H1 (cell line): Measurements from ENCODE around the gene ROBO4. TPM values are rescaled to one million over a fixed set of nuclear protein-coding genes. Genes with fewer than 3 reads are reported as not detected.

Source experiments
- CTCF ChIA-PET: fragments of 300-600 bp; sonication (Branson Sonifier 250); formaldehyde crosslinking; loops from one replicate; lab custom pipeline; 2021; ENCODE audit not compliant: partially characterized antibody; lab: Charles Lee
- POLR2A ChIA-PET: fragments of 300-600 bp; sonication (Branson Sonifier 250); formaldehyde crosslinking; loops from one replicate; lab custom pipeline; 2021; ENCODE audit warnings: inconsistent platforms; ENCODE audit not compliant: partially characterized antibody; lab: Charles Lee
- DNase-seq, 2 experiments: peaks; one replicate each; pipeline versions ENCODE4 v3.0.0 to v3.0.0-alpha.2; 2010 to 2022; ENCODE audit warnings: low spot score in 2 of 2, low read depth in 1 of 2, mixed read lengths in 1 of 2
- FAIRE-seq: peaks from 2 replicates; lab custom pipeline; 2011; peaks lifted over from hg19 to GRCh38; lab: Jason Lieb, UNC
- H2AFZ ChIP-seq: 2 replicates; pipeline ENCODE4 v1.8.1; 2012; ENCODE audit warnings: low read length, inconsistent platforms
- H2AK5ac ChIP-seq: 2 replicates; pipeline ENCODE4 v1.6.1; 2013; ENCODE audit warnings: low read depth, low read length
- H2BK120ac ChIP-seq: replicated peaks from 2 replicates; pipeline ENCODE3; 2013; ENCODE audit warnings: low read depth, low read length, inconsistent platforms
- H2BK12ac ChIP-seq: 2 replicates; pipeline ENCODE4 v1.6.1; 2013; ENCODE audit warnings: low read depth, low read length
- H2BK15ac ChIP-seq: 2 replicates; pipeline ENCODE4 v1.6.1; 2013; ENCODE audit warnings: low read length
- H2BK20ac ChIP-seq: 2 replicates; pipeline ENCODE4 v1.6.1; 2013; ENCODE audit warnings: low read length
- H2BK5ac ChIP-seq: 2 replicates; pipeline ENCODE4 v1.6.1; 2013; ENCODE audit warnings: low read depth, low read length
- H3K14ac ChIP-seq: 2 replicates; pipeline ENCODE4 v1.6.1; 2013; ENCODE audit warnings: inconsistent platforms; ENCODE audit not compliant: insufficient read length
- H3K18ac ChIP-seq: 2 replicates; pipeline ENCODE4 v1.6.1; 2013; ENCODE audit warnings: low read length; ENCODE audit errors: extremely low read depth
- H3K23ac ChIP-seq: 2 replicates; pipeline ENCODE4 v1.6.1; 2013; ENCODE audit warnings: inconsistent platforms; ENCODE audit not compliant: insufficient read length
- H3K23me2 ChIP-seq: 2 replicates; pipeline ENCODE4 v1.6.1; 2013; ENCODE audit warnings: low read depth, low read length
- H3K27ac ChIP-seq: 2 replicates; pipeline ENCODE4 v1.6.1; 2011; ENCODE audit warnings: low read depth, low read length, inconsistent platforms
- H3K27me3 ChIP-seq, 4 experiments: replicated peaks in 1 of 4; 1 replicate in 1 of 4; 2 replicates in 3 of 4; pipeline versions ENCODE4 v1.6.1 to v1.8.1; 2011 to 2013; ENCODE audit warnings: low read length in 3 of 4, mild to moderate bottlenecking in 3 of 4, inconsistent platforms in 2 of 4, mixed read lengths in 2 of 4, moderate library complexity in 1 of 4; ENCODE audit not compliant: control insufficient read depth in 3 of 4, insufficient read depth in 3 of 4; ENCODE audit errors: extremely low read depth in 1 of 4
- H3K36me3 ChIP-seq, 4 experiments: 2 replicates each; pipeline versions ENCODE4 v1.6.1 to v1.8.1; 2011 to 2013; ENCODE audit warnings: mild to moderate bottlenecking in 4 of 4, low read length in 3 of 4, moderate library complexity in 2 of 4, control low read depth in 1 of 4, inconsistent platforms in 1 of 4; ENCODE audit not compliant: insufficient read depth in 4 of 4, control insufficient read depth in 2 of 4
- H3K4ac ChIP-seq: replicated peaks from 2 replicates; pipeline ENCODE3; 2013; ENCODE audit warnings: low read length, low read depth, mixed read lengths, inconsistent platforms; ENCODE audit not compliant: insufficient read length
- H3K4me1 ChIP-seq, 4 experiments: replicated peaks in 1 of 4; 1 replicate in 1 of 4; 2 replicates in 3 of 4; pipeline versions ENCODE4 v1.6.1 to v1.8.1; 2011 to 2013; ENCODE audit warnings: low read length in 3 of 4, inconsistent platforms in 2 of 4, mixed read lengths in 1 of 4; ENCODE audit not compliant: insufficient read depth in 4 of 4, control insufficient read depth in 3 of 4
- H3K4me2 ChIP-seq, 2 experiments: 2 replicates each; pipeline versions ENCODE4 v1.6.1 to v1.8.1; 2011 to 2013; ENCODE audit warnings: low read depth in 2 of 2, low read length in 2 of 2, control low read depth in 1 of 2, inconsistent platforms in 1 of 2, mild to moderate bottlenecking in 1 of 2; ENCODE audit not compliant: insufficient read depth in 1 of 2
- H3K4me3 ChIP-seq, 4 experiments: fragments of 200-600, 300-600 bp in 1 of 4; sonication (generic), shearing (Covaris generic), sonication (Bioruptor Twin) in 1 of 4; 2 replicates each; pipeline versions ENCODE4 v1.5.1 to v1.8.1; 2011 to 2016; ENCODE audit warnings: low read length in 4 of 4, low read depth in 3 of 4, control low read depth in 2 of 4, inconsistent platforms in 2 of 4, mild to moderate bottlenecking in 2 of 4, mixed read lengths in 1 of 4, moderate library complexity in 1 of 4; ENCODE audit not compliant: insufficient read depth in 2 of 4; ENCODE audit errors: extremely low read depth in 1 of 4
- H3K56ac ChIP-seq: replicated peaks from 2 replicates; pipeline ENCODE3; 2013; ENCODE audit warnings: low read depth, mild to moderate bottlenecking, mixed read lengths, low read length, inconsistent platforms; ENCODE audit not compliant: insufficient read length
- H3K79me1 ChIP-seq: 2 replicates; pipeline ENCODE4 v1.6.1; 2013; ENCODE audit warnings: low read depth, low read length, control low read depth
- H3K79me2 ChIP-seq, 2 experiments: 2 replicates each; pipeline versions ENCODE4 v1.6.1 to v1.8.1; 2012 to 2013; ENCODE audit warnings: low read length in 2 of 2, mild to moderate bottlenecking in 2 of 2, inconsistent platforms in 1 of 2; ENCODE audit not compliant: insufficient read depth in 2 of 2, control insufficient read depth in 1 of 2
- H3K9ac ChIP-seq, 4 experiments: replicated peaks in 1 of 4; 1 replicate in 1 of 4; 2 replicates in 3 of 4; pipeline versions ENCODE4 v1.6.1 to v1.8.1; 2011 to 2013; ENCODE audit warnings: low read depth in 3 of 4, low read length in 3 of 4, control low read depth in 2 of 4, mild to moderate bottlenecking in 2 of 4, moderate library complexity in 2 of 4, inconsistent platforms in 1 of 4; ENCODE audit errors: extremely low read depth in 1 of 4
- H3K9me3 ChIP-seq, 2 experiments: 2 replicates each; pipeline versions ENCODE4 v1.6.1 to v1.8.1; 2012 to 2013; ENCODE audit warnings: mild to moderate bottlenecking in 2 of 2, moderate library complexity in 2 of 2, control low read depth in 1 of 2, inconsistent platforms in 1 of 2, low read depth in 1 of 2, low read length in 1 of 2, mixed read lengths in 1 of 2; ENCODE audit not compliant: insufficient read depth in 2 of 2
- H4K20me1 ChIP-seq, 2 experiments: replicated peaks in 1 of 2; 2 replicates each; pipeline versions ENCODE3 to v1.8.1; 2011 to 2013; ENCODE audit warnings: inconsistent platforms in 2 of 2, low read length in 2 of 2, mild to moderate bottlenecking in 1 of 2; ENCODE audit not compliant: insufficient read depth in 2 of 2, control insufficient read depth in 1 of 2
- H4K5ac ChIP-seq: 2 replicates; pipeline ENCODE4 v1.6.1; 2013; ENCODE audit warnings: low read length, low read depth, mixed read lengths, inconsistent platforms; ENCODE audit not compliant: insufficient read length
- H4K8ac ChIP-seq: 2 replicates; pipeline ENCODE4 v1.8.0; 2013; ENCODE audit warnings: mild to moderate bottlenecking, moderate library complexity, low read length, inconsistent platforms; ENCODE audit not compliant: insufficient read depth; ENCODE audit errors: extremely low read depth
- H4K91ac ChIP-seq: replicated peaks from 2 replicates; pipeline ENCODE3; 2013; ENCODE audit warnings: low read length, mixed read lengths, inconsistent platforms; ENCODE audit not compliant: insufficient read length
- EZH2 ChIP-seq: fragments of 200-600 bp; sonication (generic); IDR thresholded peaks from 2 replicates; pipeline ENCODE4 v1.7.1; 2012; ENCODE audit warnings: low read depth, mild to moderate bottlenecking, moderate library complexity, low read length, inconsistent platforms; ENCODE audit not compliant: severe bottlenecking
- SP4 ChIP-seq: IDR thresholded peaks from 2 replicates; pipeline ENCODE4 v1.6.1; 2012; ENCODE audit warnings: low read length, inconsistent platforms
- SUZ12 ChIP-seq: fragments of 200-600 bp; sonication (generic); IDR thresholded peaks from 2 replicates; pipeline ENCODE4 v1.6.1; 2012; ENCODE audit warnings: mild to moderate bottlenecking, inconsistent platforms, low read length, moderate library complexity, mixed read lengths
- TEAD4 ChIP-seq: IDR thresholded peaks from 2 replicates; pipeline ENCODE4 v1.6.1; 2012; ENCODE audit warnings: low read depth, low read length, inconsistent platforms, mixed read lengths
- WGBS, 2 experiments: shearing (Covaris generic) in 1 of 2; methylation state at CpG; one replicate each; pipeline versions ENCODE4 v1.1.6 to v1.1.7; 2013 to 2015; ENCODE audit warnings: low lambda C conversion rate in 2 of 2, mixed read lengths in 2 of 2, inconsistent platforms in 1 of 2, low coverage in 1 of 2, missing lambda C conversion rate in 1 of 2; ENCODE audit not compliant: insufficient replicate concordance in 2 of 2, insufficient coverage in 1 of 2, insufficient read length in 1 of 2; ENCODE audit errors: extremely low coverage in 1 of 2, missing lambda C conversion rate in 1 of 2; 5-methylcytosine and 5-hydroxymethylcytosine counted together
- polyA plus RNA-seq, 7 experiments: library from polyadenylated mRNA; depleted of rRNA in 3 of 7; stranded (reverse) in 5 of 7; unstranded in 2 of 7; fragments of >200 nt in 5 of 7; fragments of 200-250 nt in 2 of 7; gene quantifications; 1 replicate in 5 of 7; 2 replicates in 1 of 7; 4 replicates in 1 of 7; pipeline versions ENCODE4 v1.2.1 to v1.2.3, GENCODE V29; 2011 to 2013; ENCODE audit warnings: missing spikeins in 2 of 7, mixed read lengths in 2 of 7
- total RNA-seq: library from RNA; stranded (reverse); fragmentation: NEBNext Ultra II Directional; extraction: Animal tissue kit (Norgen Biotek cat#: 25700); gene quantifications from 2 replicates; pipeline ENCODE4 v1.2.1, GENCODE V29; 2021
- TF ChIP-seq, protein P1 (sequence below), 3 experiments: IDR thresholded peaks; 1 replicate in 2 of 3; 2 replicates in 1 of 3; pipeline versions ENCODE4 v1.5.1 to v1.6.1; 2011; ENCODE audit warnings: low read length in 3 of 3, mild to moderate bottlenecking in 3 of 3, inconsistent platforms in 2 of 3, low read depth in 1 of 3, moderate library complexity in 1 of 3; ENCODE audit not compliant: insufficient read depth in 1 of 3; ENCODE audit errors: control extremely low read depth in 1 of 3
- TF ChIP-seq, protein P2 (sequence below): IDR thresholded peaks from 2 replicates; pipeline ENCODE4 v1.6.1; 2012; ENCODE audit warnings: inconsistent platforms
- TF ChIP-seq, protein P3 (sequence below): IDR thresholded peaks from 2 replicates; pipeline ENCODE4 v1.6.1; 2012; ENCODE audit warnings: inconsistent platforms

The ROBO4 gene
- total and polyA plus RNA-seq, 2 of the 8 experiments (the other 6 are each of a cell fraction or from before 2014, with no cell fraction given): 0.03 TPM; not detected in 1

GRCh38 chr11:124868331-124869274 is 29.1 kb downstream of the ROBO4 start:
- Histone ChIP-seq H2BK120ac (no peak overlapping the region), H3K79me1 (no peaks in the 10 kb centered on the region), H4K91ac (no peak overlapping the region), H3K9ac (no peak overlapping the region), H2AFZ (no peak overlapping the region), H3K27ac (no peak overlapping the region), H2BK20ac (no peak overlapping the region), H2BK12ac (no peak overlapping the region), H3K14ac (no peak overlapping the region), H3K4me2 (peak overlapping the region; percentile 42 to 57), H3K4ac (no peak overlapping the region), H2AK5ac (no peak overlapping the region), H4K20me1 (peaks cover 14 to 30% of the 10 kb centered on the region in 2 experiments), H3K56ac (no peak overlapping the region), H4K5ac (no peak overlapping the region), H3K23me2 (no peaks in the 10 kb centered on the region; the same call in 1 of the 2 replicates), H3K9me3 (no peaks in the 10 kb centered on the region), H3K23ac (no peak overlapping the region), H3K4me1 (peaks cover 0 to 23% (median 16%) of the 10 kb centered on the region in 4 experiments; a peak in 6 of 7 replicates), H3K4me3 (peak overlapping the region in 1 of 4 experiments; percentile 46; a peak in 4 of 8 replicates), H4K8ac (no peak overlapping the region), H3K18ac (no peak overlapping the region), H3K79me2 (no peaks in the 10 kb centered on the region), H2BK5ac (no peak overlapping the region), H3K27me3 (peaks cover 79 to 100% (median 96%) of the 10 kb centered on the region in 4 experiments), H2BK15ac (no peak overlapping the region), H3K36me3 (peaks cover 0 to 4% (median 0%) of the 10 kb centered on the region in 4 experiments; a peak in 1 of 8 replicates)
- 23% methylated on average over 51 of the region's 63 CpGs; no CpG with 5 or more reads in 1 of the 2 experiments for WGBS, 2 experiments
- TF ChIP-seq, protein P1, sequence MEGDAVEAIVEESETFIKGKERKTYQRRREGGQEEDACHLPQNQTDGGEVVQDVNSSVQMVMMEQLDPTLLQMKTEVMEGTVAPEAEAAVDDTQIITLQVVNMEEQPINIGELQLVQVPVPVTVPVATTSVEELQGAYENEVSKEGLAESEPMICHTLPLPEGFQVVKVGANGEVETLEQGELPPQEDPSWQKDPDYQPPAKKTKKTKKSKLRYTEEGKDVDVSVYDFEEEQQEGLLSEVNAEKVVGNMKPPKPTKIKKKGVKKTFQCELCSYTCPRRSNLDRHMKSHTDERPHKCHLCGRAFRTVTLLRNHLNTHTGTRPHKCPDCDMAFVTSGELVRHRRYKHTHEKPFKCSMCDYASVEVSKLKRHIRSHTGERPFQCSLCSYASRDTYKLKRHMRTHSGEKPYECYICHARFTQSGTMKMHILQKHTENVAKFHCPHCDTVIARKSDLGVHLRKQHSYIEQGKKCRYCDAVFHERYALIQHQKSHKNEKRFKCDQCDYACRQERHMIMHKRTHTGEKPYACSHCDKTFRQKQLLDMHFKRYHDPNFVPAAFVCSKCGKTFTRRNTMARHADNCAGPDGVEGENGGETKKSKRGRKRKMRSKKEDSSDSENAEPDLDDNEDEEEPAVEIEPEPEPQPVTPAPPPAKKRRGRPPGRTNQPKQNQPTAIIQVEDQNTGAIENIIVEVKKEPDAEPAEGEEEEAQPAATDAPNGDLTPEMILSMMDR (IDR thresholded peaks at IDR 0.05; ENCODE audit: control extremely low read depth in 1 of 3, insufficient read depth in 1 of 3, low read depth in 1 of 3, low read length in 3 of 3): peak in 1 of 3 experiments; percentile 12; a peak in 2 of 4 replicates
- TF ChIP-seq SP4 (no peak), EZH2 (peak; percentile 99), TEAD4 (no peak), SUZ12 (peak; percentile 100)
- TF ChIP-seq, protein P2, sequence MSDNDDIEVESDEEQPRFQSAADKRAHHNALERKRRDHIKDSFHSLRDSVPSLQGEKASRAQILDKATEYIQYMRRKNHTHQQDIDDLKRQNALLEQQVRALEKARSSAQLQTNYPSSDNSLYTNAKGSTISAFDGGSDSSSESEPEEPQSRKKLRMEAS: peak; percentile 85
- TF ChIP-seq, protein P3, sequence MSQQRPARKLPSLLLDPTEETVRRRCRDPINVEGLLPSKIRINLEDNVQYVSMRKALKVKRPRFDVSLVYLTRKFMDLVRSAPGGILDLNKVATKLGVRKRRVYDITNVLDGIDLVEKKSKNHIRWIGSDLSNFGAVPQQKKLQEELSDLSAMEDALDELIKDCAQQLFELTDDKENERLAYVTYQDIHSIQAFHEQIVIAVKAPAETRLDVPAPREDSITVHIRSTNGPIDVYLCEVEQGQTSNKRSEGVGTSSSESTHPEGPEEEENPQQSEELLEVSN: peak; percentile 92
- ChIA-PET POLR2A (no interaction called here), CTCF (interaction anchor here (0.7 to 5.6 kb wide), 11 partner anchors 25 to 225 kb away, joined by 3 to 52 read pairs (median 4); partner anchors contain the start of gene HEPACAM)
- FAIRE-seq (no peak), DNase-seq (no peak)
